Keratinocyte (primary cell): Measurements from ENCODE around the gene COL6A1.

Experiments
- EZH2 ChIP-seq: IDR thresholded peaks from one replicate; pipeline ENCODE4 v1.6.1; 2012; ENCODE audit warnings: inconsistent platforms, mild to moderate bottlenecking, low read length, moderate library complexity
- TF ChIP-seq, protein P1 (sequence below), 3 experiments: IDR thresholded peaks in 1 of 3; conservative IDR thresholded peaks in 1 of 3; optimal IDR thresholded peaks in 1 of 3; 2 replicates in 2 of 3; 3 replicates in 1 of 3; pipeline versions ENCODE3 to v1.5.1; 2011; ENCODE audit warnings: low read length in 3 of 3, mild to moderate bottlenecking in 3 of 3, moderate library complexity in 2 of 3, control low read depth in 1 of 3, inconsistent platforms in 1 of 3; ENCODE audit not compliant: insufficient read depth in 2 of 3; ENCODE audit errors: extremely low read depth in 1 of 3

DNA sequence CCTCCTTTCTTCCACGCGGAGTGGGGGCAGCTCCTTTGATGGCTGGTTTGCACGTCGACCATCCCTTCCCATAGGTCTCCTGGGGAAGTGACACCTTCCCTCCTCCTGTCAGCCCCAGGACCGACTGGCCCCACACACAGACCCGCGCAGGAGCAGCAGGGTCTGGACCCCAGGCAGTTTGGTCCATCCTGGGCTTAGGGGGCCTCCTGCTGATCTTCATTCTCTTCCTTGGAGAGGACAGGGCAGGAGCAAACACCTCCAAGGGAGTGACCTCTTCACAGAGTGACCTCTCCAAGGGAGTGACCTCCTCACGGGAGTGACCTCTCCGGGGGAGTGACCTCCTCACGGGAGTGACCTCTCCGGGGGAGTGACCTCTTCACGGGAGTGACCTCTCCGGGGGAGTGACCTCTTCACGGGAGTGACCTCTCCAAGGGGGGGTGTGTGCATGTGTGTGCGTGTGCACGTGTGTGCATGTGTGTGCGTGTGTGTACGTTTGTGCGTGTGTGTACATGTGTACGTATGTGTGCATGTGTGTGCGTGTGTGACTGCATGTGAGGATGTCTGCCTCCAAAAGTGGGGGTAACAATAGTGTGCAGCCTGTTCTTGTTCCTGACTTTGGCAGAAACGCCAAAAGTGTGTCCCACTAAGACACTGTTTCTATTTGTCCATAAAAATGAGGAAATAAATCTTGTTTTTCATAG lies 29.8 kb downstream of the COL6A1 start:
- TF ChIP-seq, protein P1, sequence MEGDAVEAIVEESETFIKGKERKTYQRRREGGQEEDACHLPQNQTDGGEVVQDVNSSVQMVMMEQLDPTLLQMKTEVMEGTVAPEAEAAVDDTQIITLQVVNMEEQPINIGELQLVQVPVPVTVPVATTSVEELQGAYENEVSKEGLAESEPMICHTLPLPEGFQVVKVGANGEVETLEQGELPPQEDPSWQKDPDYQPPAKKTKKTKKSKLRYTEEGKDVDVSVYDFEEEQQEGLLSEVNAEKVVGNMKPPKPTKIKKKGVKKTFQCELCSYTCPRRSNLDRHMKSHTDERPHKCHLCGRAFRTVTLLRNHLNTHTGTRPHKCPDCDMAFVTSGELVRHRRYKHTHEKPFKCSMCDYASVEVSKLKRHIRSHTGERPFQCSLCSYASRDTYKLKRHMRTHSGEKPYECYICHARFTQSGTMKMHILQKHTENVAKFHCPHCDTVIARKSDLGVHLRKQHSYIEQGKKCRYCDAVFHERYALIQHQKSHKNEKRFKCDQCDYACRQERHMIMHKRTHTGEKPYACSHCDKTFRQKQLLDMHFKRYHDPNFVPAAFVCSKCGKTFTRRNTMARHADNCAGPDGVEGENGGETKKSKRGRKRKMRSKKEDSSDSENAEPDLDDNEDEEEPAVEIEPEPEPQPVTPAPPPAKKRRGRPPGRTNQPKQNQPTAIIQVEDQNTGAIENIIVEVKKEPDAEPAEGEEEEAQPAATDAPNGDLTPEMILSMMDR (optimal IDR thresholded peaks at IDR 0.05 in 1 of 3, IDR thresholded peaks at IDR 0.05 in 1 of 3, conservative IDR thresholded peaks at IDR 0.05 in 1 of 3; ENCODE audit: extremely low read depth in 1 of 3, insufficient read depth in 2 of 3, low read length in 3 of 3), result no peak
- no peak for TF ChIP-seq EZH2
